Transverse colon (tissue), 4 donors: ENCODE data around the gene FGF22.

Experiments
- CTCF ChIP-seq, 5 experiments: fragments of 200-600 bp in 3 of 5; fragments of 450-650 bp in 2 of 5; sonication (generic) in 3 of 5; IDR thresholded peaks; 1 replicate in 2 of 5; 2 replicates in 3 of 5; pipeline ENCODE4 v1.5.1; 2016 to 2017; ENCODE audit warnings: antibody characterized with exemption in 5 of 5, inconsistent platforms in 3 of 5, mild to moderate bottlenecking in 2 of 5, moderate library complexity in 1 of 5
- EP300 ChIP-seq: sonication (generic); formaldehyde crosslinking; IDR thresholded peaks from one replicate; pipeline ENCODE4 v1.6.1; 2017; ENCODE audit warnings: antibody characterized with exemption, low read depth
- POLR2A ChIP-seq: fragments of 450-650 bp; IDR thresholded peaks from one replicate; pipeline ENCODE4 v1.6.1; 2016; ENCODE audit warnings: antibody characterized with exemption, mild to moderate bottlenecking, moderate library complexity
- POLR2AphosphoS5 ChIP-seq, 3 donors: sonication (generic); formaldehyde crosslinking; IDR thresholded peaks; one replicate each; pipeline ENCODE4 v1.6.1; 2016; ENCODE audit warnings: antibody characterized with exemption in 3 of 3

GRCh38 chr19:682678-683320, 43.1 kb downstream of the FGF22 start:
- TF ChIP-seq POLR2A = no peak
- no peak for TF ChIP-seq CTCF (IDR thresholded peaks at IDR 0.05)
- no peak for TF ChIP-seq POLR2AphosphoS5 (IDR thresholded peaks at IDR 0.05)
- TF ChIP-seq EP300 = no peak
